ENCODE measurements around the gene GALT. TPM values are rescaled to one million over a fixed set of nuclear protein-coding genes. Genes with fewer than 3 reads are reported as not detected.

Gene GALT
- total RNA-seq, 1 donor from 2014 or later = 52.5 TPM

DNA sequence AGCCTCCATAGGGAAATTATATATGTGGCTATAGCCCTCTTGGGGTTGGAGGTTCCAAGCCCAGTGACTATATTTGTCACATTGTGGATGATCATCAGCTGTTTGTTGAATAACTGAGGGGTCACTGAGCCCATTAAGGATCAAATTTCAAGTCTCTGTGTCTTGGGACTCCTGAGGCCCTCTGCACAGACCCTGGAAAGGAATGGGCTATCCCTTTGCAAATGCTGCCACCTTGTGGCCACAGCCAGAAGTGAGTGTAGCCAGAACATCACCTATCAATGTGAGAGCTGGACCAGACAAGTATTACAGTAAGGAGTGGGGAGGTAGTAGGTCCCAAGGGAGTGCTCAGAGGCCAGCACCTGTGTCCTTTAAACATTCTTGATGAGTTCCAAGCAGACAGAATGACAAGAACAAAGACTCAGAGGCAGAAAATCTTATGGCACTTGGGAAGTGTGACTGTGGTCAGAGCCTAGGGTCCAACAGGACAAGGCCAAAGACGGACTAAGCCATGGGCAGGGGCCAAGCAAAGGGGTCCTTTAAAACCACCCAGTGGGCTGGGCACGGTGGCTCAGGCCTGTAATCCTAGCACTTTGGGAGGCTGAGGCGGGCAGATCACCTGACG is 42.8 kb upstream of the GALT start:
- H3K4me1 ChIP-seq = peaks cover 5% of the 10 kb centered on the region
- peak in 1 of 2 donors; percentile 40 for TF ChIP-seq POLR2AphosphoS5 (IDR thresholded peaks at IDR 0.05; ENCODE audit: insufficient read depth in 1 of 2, low read depth in 1 of 2)
- no peak for TF ChIP-seq POLR2A (IDR thresholded peaks at IDR 0.05)
- peak; percentile 85 to 92 (median 90) for TF ChIP-seq CTCF (IDR thresholded peaks at IDR 0.05)
- no peaks in the 10 kb centered on the region for H3K27me3 ChIP-seq
- intact Hi-C loops (cut with DNase I) = loop anchor here (2.0 kb wide), 1 partner anchor 55 kb away; no protein-coding TSS in a partner anchor
- no peak overlapping the region for H3K4me3 ChIP-seq
- no peak overlapping the region for H3K27ac ChIP-seq
- no peak for DNase-seq (ENCODE audit: extremely low spot score in 2 of 2)
- no peaks in the 10 kb centered on the region for H3K9me3 ChIP-seq
- H3K36me3 ChIP-seq = no peaks in the 10 kb centered on the region

GRCh38 chr9:34606190-34606589 is 40.3 kb upstream of the GALT start:
- H3K4me3 ChIP-seq = no peak overlapping the region
- H3K27me3 ChIP-seq = no peaks in the 10 kb centered on the region
- intact Hi-C loops (cut with DNase I) = no loop called here
- no peak overlapping the region for H3K27ac ChIP-seq
- TF ChIP-seq POLR2A (IDR thresholded peaks at IDR 0.05) (no peak), CTCF (IDR thresholded peaks at IDR 0.05) (no peak), POLR2AphosphoS5 (IDR thresholded peaks at IDR 0.05; ENCODE audit: insufficient read depth in 1 of 2, low read depth in 1 of 2) (no peak)
- no peak for DNase-seq (ENCODE audit: extremely low spot score in 2 of 2)
- H3K9me3 ChIP-seq = no peaks in the 10 kb centered on the region
- H3K4me1 ChIP-seq = peaks cover 12% of the 10 kb centered on the region
- H3K36me3 ChIP-seq = no peaks in the 10 kb centered on the region

- H3K4me1 ChIP-seq = peaks cover 16% of the 10 kb centered on the region
- intact Hi-C loops (cut with DNase I) = no loop called here
- no peaks in the 10 kb centered on the region for H3K36me3 ChIP-seq
- H3K9me3 ChIP-seq = no peaks in the 10 kb centered on the region
- DNase-seq (ENCODE audit: extremely low spot score in 2 of 2) = no peak
- no peaks in the 10 kb centered on the region for H3K27me3 ChIP-seq
- no peak overlapping the region for H3K27ac ChIP-seq
- TF ChIP-seq CTCF (IDR thresholded peaks at IDR 0.05) (no peak), POLR2AphosphoS5 (IDR thresholded peaks at IDR 0.05; ENCODE audit: insufficient read depth in 1 of 2, low read depth in 1 of 2) (no peak), POLR2A (IDR thresholded peaks at IDR 0.05) (no peak)
- no peak overlapping the region for H3K4me3 ChIP-seq
Measured at GRCh38 chr9:34606905-34607304, 39.6 kb upstream of the GALT start.

- Histone ChIP-seq H3K4me1 (peaks cover 19% of the 10 kb centered on the region), H3K27me3 (no peaks in the 10 kb centered on the region), H3K4me3 (no peak overlapping the region), H3K9me3 (no peaks in the 10 kb centered on the region), H3K36me3 (no peaks in the 10 kb centered on the region), H3K27ac (no peak overlapping the region)
- DNase-seq (ENCODE audit: extremely low spot score in 2 of 2) = no peak
- intact Hi-C loops (cut with DNase I) = no loop called here
- no peak for TF ChIP-seq CTCF (IDR thresholded peaks at IDR 0.05)
- TF ChIP-seq POLR2A (IDR thresholded peaks at IDR 0.05) = no peak
- no peak for TF ChIP-seq POLR2AphosphoS5 (IDR thresholded peaks at IDR 0.05; ENCODE audit: insufficient read depth in 1 of 2, low read depth in 1 of 2)
Measured at GRCh38 chr9:34607331-34607730, 39.1 kb upstream of the GALT start.

- H3K36me3 ChIP-seq = peaks cover 0 to 12% of the 10 kb centered on the region in 2 donors
- DNase-seq (ENCODE audit: extremely low spot score in 2 of 2) = no peak
- TF ChIP-seq POLR2AphosphoS5 (IDR thresholded peaks at IDR 0.05; ENCODE audit: insufficient read depth in 1 of 2, low read depth in 1 of 2) (no peak), CTCF (IDR thresholded peaks at IDR 0.05) (no peak), POLR2A (IDR thresholded peaks at IDR 0.05) (no peak)
- intact Hi-C loops (cut with DNase I) = no loop called here
- H3K4me3 ChIP-seq = peak overlapping the region; percentile 75 to 85
- H3K27me3 ChIP-seq = no peaks in the 10 kb centered on the region
- peak overlapping the region; percentile 94 for H3K27ac ChIP-seq
- H3K4me1 ChIP-seq = peaks cover 23% of the 10 kb centered on the region
- H3K9me3 ChIP-seq = no peaks in the 10 kb centered on the region
Measured at GRCh38 chr9:34610434-34611206, 35.9 kb upstream of the GALT start.

Data from vagina (tissue), 2 donors.